HepG2 (cell line): ENCODE measurements around the gene GUCY2D. TPM values are rescaled to one million over a fixed set of nuclear protein-coding genes. Genes with fewer than 3 reads are reported as not detected.

Experiments used
- FLYWCH1 ChIP-seq: sonication (generic); formaldehyde crosslinking; IDR thresholded peaks from 2 replicates; pipeline ENCODE4 v1.8.1; 2023; ENCODE audit warnings: mild to moderate bottlenecking, missing genetic modification reagents
- NAIF1 ChIP-seq: sonication (generic); formaldehyde crosslinking; IDR thresholded peaks from 2 replicates; pipeline ENCODE4 v1.5.0; 2020; ENCODE audit warnings: mild to moderate bottlenecking, missing genetic modification reagents, borderline replicate concordance
- POGZ ChIP-seq: sonication (generic); formaldehyde crosslinking; IDR thresholded peaks from 2 replicates; pipeline ENCODE4 v1.4.0; 2020; ENCODE audit warnings: mild to moderate bottlenecking, missing genetic modification reagents
- SUZ12 ChIP-seq: fragments of 150-350 bp; IDR thresholded peaks from 2 replicates; pipeline ENCODE4 v1.6.1; 2014; ENCODE audit warnings: low read depth, low read length
- ZNF260 ChIP-seq: sonication (generic); formaldehyde crosslinking; IDR thresholded peaks from 2 replicates; pipeline ENCODE4 v1.4.0; 2020; ENCODE audit warnings: missing genetic modification reagents, low read depth, mild to moderate bottlenecking, borderline replicate concordance
- ZNF30 ChIP-seq: sonication (generic); formaldehyde crosslinking; IDR thresholded peaks from 2 replicates; pipeline ENCODE4 v1.5.0; 2020; ENCODE audit warnings: mild to moderate bottlenecking, missing genetic modification reagents
- ZNF329 ChIP-seq: sonication (generic); formaldehyde crosslinking; IDR thresholded peaks from 2 replicates; pipeline ENCODE4 v1.9.0; 2021; ENCODE audit warnings: low read depth, mild to moderate bottlenecking, missing genetic modification reagents
- ZNF639 ChIP-seq: conservative IDR thresholded peaks from 2 replicates; pipeline ENCODE4 v1.6.1; 2018; ENCODE audit warnings: missing genetic modification reagents
- ZNF841 ChIP-seq: sonication (generic); formaldehyde crosslinking; IDR thresholded peaks from 2 replicates; pipeline ENCODE4 v1.8.1; 2023; ENCODE audit warnings: missing genetic modification reagents, borderline replicate concordance
- polyA plus RNA-seq, 8 experiments: library from polyadenylated mRNA; depleted of rRNA in 3 of 8; stranded (reverse) in 7 of 8; unstranded in 1 of 8; fragments of >200 nt; fragmentation: Illumina TruSeq in 4 of 8; extraction: Trizol in 4 of 8; gene quantifications; 2 replicates each; pipeline versions ENCODE4 v1.2.1 to v1.2.3, GENCODE V29; 2011 to 2016; ENCODE audit warnings: low read depth in 4 of 8, missing spikeins in 1 of 8, mixed read lengths in 1 of 8; ENCODE audit not compliant: insufficient read depth in 1 of 8
- total RNA-seq, 5 experiments: library from RNA; depleted of rRNA; stranded (reverse); fragments of >200 nt; fragmentation: Illumina TruSeq; extraction: Trizol; gene quantifications; 2 replicates each; pipeline ENCODE4 v1.2.3, GENCODE V29; 2016; ENCODE audit warnings: low read depth in 1 of 5
- TF ChIP-seq, protein P1 (sequence below): sonication (generic); formaldehyde crosslinking; IDR thresholded peaks from 2 replicates; pipeline ENCODE4 v1.5.1; 2020; ENCODE audit warnings: mild to moderate bottlenecking, missing genetic modification reagents, borderline replicate concordance
- TF ChIP-seq, protein P2 (sequence below): sonication (generic); formaldehyde crosslinking; IDR thresholded peaks from 2 replicates; pipeline ENCODE4 v1.8.0; 2022; ENCODE audit warnings: mild to moderate bottlenecking, missing genetic modification reagents, borderline replicate concordance
- TF ChIP-seq, protein P3 (sequence below): sonication (generic); formaldehyde crosslinking; IDR thresholded peaks from 2 replicates; pipeline ENCODE4 v1.4.0; 2020; ENCODE audit warnings: missing genetic modification reagents
- TF ChIP-seq, protein P4 (sequence below): sonication (generic); formaldehyde crosslinking; IDR thresholded peaks from 2 replicates; pipeline ENCODE4 v1.5.1; 2020; ENCODE audit warnings: mild to moderate bottlenecking, missing genetic modification reagents, moderate library complexity

Gene GUCY2D
- total and polyA plus RNA-seq, 2 of the 13 experiments (the other 11 are each of a cell fraction or from before 2014, with no cell fraction given) = not detected

DNA sequence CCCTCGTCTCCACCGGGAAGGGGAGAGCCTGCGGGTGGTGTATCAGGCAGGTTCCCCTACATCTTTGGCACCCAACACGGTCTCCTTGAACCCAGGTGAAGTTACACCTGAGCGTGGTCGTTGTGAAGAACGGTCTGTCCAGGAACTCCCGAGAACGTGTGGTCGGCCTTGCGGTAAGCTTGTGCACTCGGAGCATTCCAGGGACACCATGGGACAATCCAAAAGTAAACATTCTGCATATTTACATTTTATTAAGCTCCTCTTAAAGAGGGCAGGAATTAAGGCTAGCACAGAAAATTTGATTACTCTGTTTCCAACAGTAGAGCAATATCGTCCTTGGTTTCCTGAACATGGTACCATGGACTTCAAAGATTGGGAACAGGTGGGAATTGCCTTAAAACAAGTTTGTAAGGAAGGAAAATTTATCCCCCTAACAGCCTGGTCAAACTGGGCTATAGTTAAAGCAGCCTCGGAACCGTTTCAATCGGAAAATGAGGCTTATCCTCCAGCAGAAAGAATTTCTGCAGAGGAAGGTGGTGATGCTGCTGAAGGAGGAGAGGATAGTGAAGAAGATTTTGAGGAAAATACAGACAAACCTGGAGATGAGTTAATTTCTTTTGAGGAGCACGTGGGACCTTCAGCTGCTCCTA lies 54.7 kb downstream of the GUCY2D start (continued):
- TF ChIP-seq, protein P1, sequence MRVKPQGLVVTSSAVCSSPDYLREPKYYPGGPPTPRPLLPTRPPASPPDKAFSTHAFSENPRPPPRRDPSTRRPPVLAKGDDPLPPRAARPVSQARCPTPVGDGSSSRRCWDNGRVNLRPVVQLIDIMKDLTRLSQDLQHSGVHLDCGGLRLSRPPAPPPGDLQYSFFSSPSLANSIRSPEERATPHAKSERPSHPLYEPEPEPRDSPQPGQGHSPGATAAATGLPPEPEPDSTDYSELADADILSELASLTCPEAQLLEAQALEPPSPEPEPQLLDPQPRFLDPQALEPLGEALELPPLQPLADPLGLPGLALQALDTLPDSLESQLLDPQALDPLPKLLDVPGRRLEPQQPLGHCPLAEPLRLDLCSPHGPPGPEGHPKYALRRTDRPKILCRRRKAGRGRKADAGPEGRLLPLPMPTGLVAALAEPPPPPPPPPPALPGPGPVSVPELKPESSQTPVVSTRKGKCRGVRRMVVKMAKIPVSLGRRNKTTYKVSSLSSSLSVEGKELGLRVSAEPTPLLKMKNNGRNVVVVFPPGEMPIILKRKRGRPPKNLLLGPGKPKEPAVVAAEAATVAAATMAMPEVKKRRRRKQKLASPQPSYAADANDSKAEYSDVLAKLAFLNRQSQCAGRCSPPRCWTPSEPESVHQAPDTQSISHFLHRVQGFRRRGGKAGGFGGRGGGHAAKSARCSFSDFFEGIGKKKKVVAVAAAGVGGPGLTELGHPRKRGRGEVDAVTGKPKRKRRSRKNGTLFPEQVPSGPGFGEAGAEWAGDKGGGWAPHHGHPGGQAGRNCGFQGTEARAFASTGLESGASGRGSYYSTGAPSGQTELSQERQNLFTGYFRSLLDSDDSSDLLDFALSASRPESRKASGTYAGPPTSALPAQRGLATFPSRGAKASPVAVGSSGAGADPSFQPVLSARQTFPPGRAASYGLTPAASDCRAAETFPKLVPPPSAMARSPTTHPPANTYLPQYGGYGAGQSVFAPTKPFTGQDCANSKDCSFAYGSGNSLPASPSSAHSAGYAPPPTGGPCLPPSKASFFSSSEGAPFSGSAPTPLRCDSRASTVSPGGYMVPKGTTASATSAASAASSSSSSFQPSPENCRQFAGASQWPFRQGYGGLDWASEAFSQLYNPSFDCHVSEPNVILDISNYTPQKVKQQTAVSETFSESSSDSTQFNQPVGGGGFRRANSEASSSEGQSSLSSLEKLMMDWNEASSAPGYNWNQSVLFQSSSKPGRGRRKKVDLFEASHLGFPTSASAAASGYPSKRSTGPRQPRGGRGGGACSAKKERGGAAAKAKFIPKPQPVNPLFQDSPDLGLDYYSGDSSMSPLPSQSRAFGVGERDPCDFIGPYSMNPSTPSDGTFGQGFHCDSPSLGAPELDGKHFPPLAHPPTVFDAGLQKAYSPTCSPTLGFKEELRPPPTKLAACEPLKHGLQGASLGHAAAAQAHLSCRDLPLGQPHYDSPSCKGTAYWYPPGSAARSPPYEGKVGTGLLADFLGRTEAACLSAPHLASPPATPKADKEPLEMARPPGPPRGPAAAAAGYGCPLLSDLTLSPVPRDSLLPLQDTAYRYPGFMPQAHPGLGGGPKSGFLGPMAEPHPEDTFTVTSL (CRISPR knock-in tag) = 0 out of 2 replicates have a peak, but pooled peaks have one; percentile 8
- TF ChIP-seq, protein P2, sequence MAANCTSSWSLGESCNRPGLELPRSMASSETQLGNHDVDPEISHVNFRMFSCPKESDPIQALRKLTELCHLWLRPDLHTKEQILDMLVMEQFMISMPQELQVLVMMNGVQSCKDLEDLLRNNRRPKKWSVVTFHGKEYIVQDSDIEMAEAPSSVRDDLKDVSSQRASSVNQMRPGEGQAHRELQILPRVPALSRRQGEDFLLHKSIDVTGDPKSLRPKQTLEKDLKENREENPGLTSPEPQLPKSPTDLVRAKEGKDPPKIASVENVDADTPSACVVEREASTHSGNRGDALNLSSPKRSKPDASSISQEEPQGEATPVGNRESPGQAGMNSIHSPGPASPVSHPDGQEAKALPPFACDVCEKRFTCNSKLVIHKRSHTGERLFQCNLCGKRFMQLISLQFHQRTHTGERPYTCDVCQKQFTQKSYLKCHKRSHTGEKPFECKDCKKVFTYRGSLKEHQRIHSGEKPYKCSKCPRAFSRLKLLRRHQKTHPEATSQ (CRISPR knock-in tag) = no peak
- TF ChIP-seq SUZ12 = no peak
- TF ChIP-seq POGZ = no peak
- TF ChIP-seq ZNF30 = no peak
- no peak for TF ChIP-seq FLYWCH1 (CRISPR knock-in tag)
- 0 out of 2 replicates have a peak, but pooled peaks have one; percentile 2 for TF ChIP-seq NAIF1 (CRISPR knock-in tag)
- TF ChIP-seq ZNF841 = 0 out of 2 replicates have a peak, but pooled peaks have one; percentile 12
- TF ChIP-seq, protein P3, sequence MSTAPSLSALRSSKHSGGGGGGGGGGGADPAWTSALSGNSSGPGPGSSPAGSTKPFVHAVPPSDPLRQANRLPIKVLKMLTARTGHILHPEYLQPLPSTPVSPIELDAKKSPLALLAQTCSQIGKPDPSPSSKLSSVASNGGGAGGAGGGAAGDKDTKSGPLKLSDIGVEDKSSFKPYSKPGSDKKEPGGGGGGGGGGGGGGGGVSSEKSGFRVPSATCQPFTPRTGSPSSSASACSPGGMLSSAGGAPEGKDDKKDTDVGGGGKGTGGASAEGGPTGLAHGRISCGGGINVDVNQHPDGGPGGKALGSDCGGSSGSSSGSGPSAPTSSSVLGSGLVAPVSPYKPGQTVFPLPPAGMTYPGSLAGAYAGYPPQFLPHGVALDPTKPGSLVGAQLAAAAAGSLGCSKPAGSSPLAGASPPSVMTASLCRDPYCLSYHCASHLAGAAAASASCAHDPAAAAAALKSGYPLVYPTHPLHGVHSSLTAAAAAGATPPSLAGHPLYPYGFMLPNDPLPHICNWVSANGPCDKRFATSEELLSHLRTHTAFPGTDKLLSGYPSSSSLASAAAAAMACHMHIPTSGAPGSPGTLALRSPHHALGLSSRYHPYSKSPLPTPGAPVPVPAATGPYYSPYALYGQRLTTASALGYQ (CRISPR knock-in tag) = no peak
- TF ChIP-seq, protein P4, sequence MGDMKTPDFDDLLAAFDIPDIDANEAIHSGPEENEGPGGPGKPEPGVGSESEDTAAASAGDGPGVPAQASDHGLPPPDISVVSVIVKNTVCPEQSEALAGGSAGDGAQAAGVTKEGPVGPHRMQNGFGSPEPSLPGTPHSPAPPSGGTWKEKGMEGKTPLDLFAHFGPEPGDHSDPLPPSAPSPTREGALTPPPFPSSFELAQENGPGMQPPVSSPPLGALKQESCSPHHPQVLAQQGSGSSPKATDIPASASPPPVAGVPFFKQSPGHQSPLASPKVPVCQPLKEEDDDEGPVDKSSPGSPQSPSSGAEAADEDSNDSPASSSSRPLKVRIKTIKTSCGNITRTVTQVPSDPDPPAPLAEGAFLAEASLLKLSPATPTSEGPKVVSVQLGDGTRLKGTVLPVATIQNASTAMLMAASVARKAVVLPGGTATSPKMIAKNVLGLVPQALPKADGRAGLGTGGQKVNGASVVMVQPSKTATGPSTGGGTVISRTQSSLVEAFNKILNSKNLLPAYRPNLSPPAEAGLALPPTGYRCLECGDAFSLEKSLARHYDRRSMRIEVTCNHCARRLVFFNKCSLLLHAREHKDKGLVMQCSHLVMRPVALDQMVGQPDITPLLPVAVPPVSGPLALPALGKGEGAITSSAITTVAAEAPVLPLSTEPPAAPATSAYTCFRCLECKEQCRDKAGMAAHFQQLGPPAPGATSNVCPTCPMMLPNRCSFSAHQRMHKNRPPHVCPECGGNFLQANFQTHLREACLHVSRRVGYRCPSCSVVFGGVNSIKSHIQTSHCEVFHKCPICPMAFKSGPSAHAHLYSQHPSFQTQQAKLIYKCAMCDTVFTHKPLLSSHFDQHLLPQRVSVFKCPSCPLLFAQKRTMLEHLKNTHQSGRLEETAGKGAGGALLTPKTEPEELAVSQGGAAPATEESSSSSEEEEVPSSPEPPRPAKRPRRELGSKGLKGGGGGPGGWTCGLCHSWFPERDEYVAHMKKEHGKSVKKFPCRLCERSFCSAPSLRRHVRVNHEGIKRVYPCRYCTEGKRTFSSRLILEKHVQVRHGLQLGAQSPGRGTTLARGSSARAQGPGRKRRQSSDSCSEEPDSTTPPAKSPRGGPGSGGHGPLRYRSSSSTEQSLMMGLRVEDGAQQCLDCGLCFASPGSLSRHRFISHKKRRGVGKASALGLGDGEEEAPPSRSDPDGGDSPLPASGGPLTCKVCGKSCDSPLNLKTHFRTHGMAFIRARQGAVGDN (CRISPR knock-in tag) = peak; percentile 23; the same call in 1 of the 2 replicates
- no peak for TF ChIP-seq ZNF639 (CRISPR knock-in tag)
- no peak for TF ChIP-seq ZNF329 (CRISPR knock-in tag)
- no peak for TF ChIP-seq ZNF260 (CRISPR knock-in tag)
